Mesothelial cell of epicardium (in vitro differentiated cells): ENCODE measurements around the gene EIF4E1B. TPM values are rescaled to one million over a fixed set of nuclear protein-coding genes. Genes with fewer than 3 reads are reported as not detected.
A peak's percentile ranks its signal among the peaks of the same experiment; 100 is the strongest.

Source experiments
- DNase-seq, 2 experiments: peaks; one replicate each; pipeline ENCODE4 v3.0.0; 2021; ENCODE audit warnings: low spot score in 2 of 2; ENCODE audit not compliant: unreplicated experiment in 2 of 2
- H3K27ac Mint-ChIP-seq: 2 replicates; pipeline ENCODE4 v1.8.0; 2021; ENCODE audit warnings: mixed read lengths
- H3K27me3 Mint-ChIP-seq: 2 replicates; pipeline ENCODE4 v1.8.0; 2021; ENCODE audit warnings: low read depth, mixed read lengths
- H3K36me3 Mint-ChIP-seq: 2 replicates; pipeline ENCODE4 v1.8.0; 2021; ENCODE audit warnings: mixed read lengths
- H3K4me1 Mint-ChIP-seq: 2 replicates; pipeline ENCODE4 v1.8.0; 2021; ENCODE audit warnings: mixed read lengths
- H3K4me3 Mint-ChIP-seq: 2 replicates; pipeline ENCODE4 v1.8.0; 2021; ENCODE audit warnings: mild to moderate bottlenecking, moderate library complexity, mixed read lengths
- H3K9me3 Mint-ChIP-seq: 2 replicates; pipeline ENCODE4 v1.8.0; 2021; ENCODE audit warnings: mixed read lengths
- total RNA-seq: library from RNA; stranded (reverse); gene quantifications from 3 replicates; pipeline ENCODE4 v1.2.1, GENCODE V29; 2021
- TF ChIP-seq, protein P1 (sequence below): fragments of 200-600 bp; sonication (generic); IDR thresholded peaks from one replicate; pipeline ENCODE4 v1.5.0; 2021; ENCODE audit warnings: antibody characterized with exemption; ENCODE audit not compliant: unreplicated experiment

Gene EIF4E1B
- total RNA-seq, 1 donor from 2014 or later: not detected

DNA sequence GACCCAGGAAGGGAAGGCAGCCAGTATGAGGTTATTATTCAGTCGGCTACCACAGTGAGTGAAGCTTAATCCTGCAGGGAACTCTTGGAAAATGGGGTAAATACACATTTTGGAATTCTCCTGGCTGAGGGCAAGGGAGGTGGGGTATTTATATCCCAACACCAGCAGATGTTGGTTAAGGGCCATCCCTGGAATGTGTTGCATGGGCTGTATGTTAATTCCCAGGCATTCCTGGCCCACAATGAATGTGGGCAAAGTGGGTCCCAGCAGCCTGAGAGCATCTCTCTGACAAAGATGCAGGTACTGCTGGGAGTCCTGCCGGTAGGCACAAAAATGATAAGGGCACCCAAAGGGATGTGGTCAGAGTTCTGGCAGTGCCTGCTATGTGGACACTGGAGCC, 17.6 kb upstream of the EIF4E1B start:
- H3K9me3 Mint-ChIP-seq: no peaks in the 10 kb centered on the region
- no peak overlapping the region for H3K27ac Mint-ChIP-seq
- H3K4me3 Mint-ChIP-seq: no peak overlapping the region
- no peak for DNase-seq
- TF ChIP-seq, protein P1, sequence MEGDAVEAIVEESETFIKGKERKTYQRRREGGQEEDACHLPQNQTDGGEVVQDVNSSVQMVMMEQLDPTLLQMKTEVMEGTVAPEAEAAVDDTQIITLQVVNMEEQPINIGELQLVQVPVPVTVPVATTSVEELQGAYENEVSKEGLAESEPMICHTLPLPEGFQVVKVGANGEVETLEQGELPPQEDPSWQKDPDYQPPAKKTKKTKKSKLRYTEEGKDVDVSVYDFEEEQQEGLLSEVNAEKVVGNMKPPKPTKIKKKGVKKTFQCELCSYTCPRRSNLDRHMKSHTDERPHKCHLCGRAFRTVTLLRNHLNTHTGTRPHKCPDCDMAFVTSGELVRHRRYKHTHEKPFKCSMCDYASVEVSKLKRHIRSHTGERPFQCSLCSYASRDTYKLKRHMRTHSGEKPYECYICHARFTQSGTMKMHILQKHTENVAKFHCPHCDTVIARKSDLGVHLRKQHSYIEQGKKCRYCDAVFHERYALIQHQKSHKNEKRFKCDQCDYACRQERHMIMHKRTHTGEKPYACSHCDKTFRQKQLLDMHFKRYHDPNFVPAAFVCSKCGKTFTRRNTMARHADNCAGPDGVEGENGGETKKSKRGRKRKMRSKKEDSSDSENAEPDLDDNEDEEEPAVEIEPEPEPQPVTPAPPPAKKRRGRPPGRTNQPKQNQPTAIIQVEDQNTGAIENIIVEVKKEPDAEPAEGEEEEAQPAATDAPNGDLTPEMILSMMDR: no peak
- peaks cover 76% of the 10 kb centered on the region for H3K27me3 Mint-ChIP-seq
- peaks cover 10% of the 10 kb centered on the region for H3K4me1 Mint-ChIP-seq
- H3K36me3 Mint-ChIP-seq: no peaks in the 10 kb centered on the region

GRCh38 chr5:176614805-176615478, 15.5 kb upstream of the EIF4E1B start:
- peaks cover 3% of the 10 kb centered on the region for H3K4me1 Mint-ChIP-seq
- H3K36me3 Mint-ChIP-seq: no peaks in the 10 kb centered on the region
- no peak overlapping the region for H3K27ac Mint-ChIP-seq
- no peak overlapping the region for H3K4me3 Mint-ChIP-seq
- DNase-seq: no peak
- H3K9me3 Mint-ChIP-seq: no peaks in the 10 kb centered on the region
- TF ChIP-seq, protein P1: no peak
- peaks cover 87% of the 10 kb centered on the region for H3K27me3 Mint-ChIP-seq

GRCh38 chr5:176616511-176616910, 14.0 kb upstream of the EIF4E1B start:
- peaks cover 94% of the 10 kb centered on the region for H3K27me3 Mint-ChIP-seq
- H3K9me3 Mint-ChIP-seq: no peaks in the 10 kb centered on the region
- TF ChIP-seq, protein P1: no peak
- no peak overlapping the region for H3K4me3 Mint-ChIP-seq
- H3K4me1 Mint-ChIP-seq: peaks cover 6% of the 10 kb centered on the region
- no peaks in the 10 kb centered on the region for H3K36me3 Mint-ChIP-seq
- H3K27ac Mint-ChIP-seq: no peak overlapping the region
- no peak for DNase-seq

DNA sequence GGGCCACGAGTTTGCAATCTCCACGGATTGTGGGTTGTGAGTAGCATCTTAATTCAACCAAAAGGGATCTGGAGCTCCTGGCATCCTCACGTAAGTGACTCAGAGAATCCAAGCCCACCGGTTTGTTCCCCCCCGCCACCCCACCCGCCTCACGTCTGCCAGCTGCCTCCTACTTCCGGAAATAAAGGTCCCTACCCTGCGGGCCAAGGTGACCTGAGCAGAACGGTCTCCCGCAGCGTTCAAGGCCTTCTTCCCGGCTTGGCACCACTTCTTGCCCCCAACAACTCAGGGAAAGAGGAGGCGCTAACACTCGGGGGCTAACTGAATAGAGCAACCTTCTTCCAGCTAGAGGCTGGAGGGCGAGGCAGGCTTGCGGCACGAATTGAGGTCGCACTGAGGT, 11.7 kb upstream of the EIF4E1B start:
- Mint-ChIP-seq H3K27ac (no peak overlapping the region), H3K36me3 (no peaks in the 10 kb centered on the region), H3K27me3 (peaks cover 94% of the 10 kb centered on the region), H3K4me3 (no peak overlapping the region), H3K9me3 (no peaks in the 10 kb centered on the region), H3K4me1 (peaks cover 6% of the 10 kb centered on the region)
- no peak for DNase-seq
- TF ChIP-seq, protein P1: no peak

GRCh38 chr5:176619203-176619568, 11.3 kb upstream of the EIF4E1B start:
- H3K4me3 Mint-ChIP-seq: no peak overlapping the region
- no peaks in the 10 kb centered on the region for H3K9me3 Mint-ChIP-seq
- H3K27ac Mint-ChIP-seq: no peak overlapping the region
- TF ChIP-seq, protein P1: no peak
- H3K27me3 Mint-ChIP-seq: peaks cover 94% of the 10 kb centered on the region
- DNase-seq: peak in 1 of 2 experiments; percentile 49
- H3K4me1 Mint-ChIP-seq: peaks cover 6% of the 10 kb centered on the region
- H3K36me3 Mint-ChIP-seq: no peaks in the 10 kb centered on the region
